GM18868 (cell line): ENCODE data around the gene UFD1.

Experiments used
- ATAC-seq: cut with Tn5 transposase; IDR thresholded peaks from one replicate; pipeline ENCODE4 v1.9.1; 2021; ENCODE audit warnings: mild to moderate bottlenecking, moderate library complexity; ENCODE audit not compliant: unreplicated experiment

Gene UFD1

DNA sequence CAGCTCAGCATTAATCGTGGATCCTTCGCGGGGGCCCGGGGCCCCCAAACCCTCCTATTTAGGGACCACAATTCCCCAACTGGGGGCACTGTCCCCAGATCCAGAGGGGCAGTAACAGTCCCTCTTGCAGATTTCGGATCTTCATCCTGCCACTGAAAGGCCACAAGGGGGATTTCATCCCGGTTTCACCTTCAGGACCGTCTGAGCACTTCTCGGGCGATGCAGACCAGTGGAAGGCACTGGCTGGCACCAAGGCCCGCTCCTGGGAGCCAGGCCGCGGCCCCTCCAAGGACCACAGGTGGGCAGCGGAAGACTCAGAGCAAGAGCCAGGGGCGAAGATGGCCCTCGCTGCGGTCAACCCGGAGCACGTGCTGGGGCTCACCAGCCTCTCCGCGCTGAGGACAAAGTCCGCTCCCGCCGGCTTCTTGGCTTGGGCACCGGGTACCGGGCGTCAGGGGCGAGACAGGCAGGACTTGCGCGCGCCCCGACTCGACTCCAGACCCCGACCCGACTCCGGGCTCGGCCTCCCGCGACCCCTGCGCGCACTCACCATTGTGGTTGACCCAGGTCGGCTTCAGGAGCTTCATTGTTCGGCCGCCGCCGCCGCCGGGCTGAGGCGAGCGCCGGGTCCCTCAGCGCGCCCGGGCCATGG, 48.0 kb downstream of the UFD1 start:
- ATAC-seq = no peak

GRCh38 chr22:19429950-19430889, 48.8 kb downstream of the UFD1 start:
- ATAC-seq = no peak

GRCh38 chr22:19424186-19424500, 54.9 kb downstream of the UFD1 start:
- ATAC-seq = no peak

GRCh38 chr22:19422440-19423301, 56.3 kb downstream of the UFD1 start:
- ATAC-seq = no peak

DNA sequence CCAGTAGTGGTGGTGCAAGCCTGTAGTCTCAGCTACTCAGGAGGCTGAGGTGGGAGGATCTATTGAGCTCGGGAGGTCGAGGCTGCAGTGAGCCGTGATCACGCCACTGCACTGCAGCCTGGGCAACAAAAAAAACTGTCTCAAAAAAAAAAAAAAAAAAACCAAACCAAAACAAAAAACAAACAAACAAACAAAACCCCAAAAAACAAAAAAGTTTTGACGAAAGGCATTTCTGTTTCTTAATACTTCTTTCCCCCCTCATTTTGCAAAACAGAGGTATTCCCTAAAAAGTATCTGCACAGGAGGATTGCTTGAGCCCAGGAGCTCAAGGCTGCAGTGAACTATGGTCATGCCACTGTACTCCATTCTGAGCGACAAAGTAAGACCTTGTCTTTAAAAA, 58.7 kb downstream of the UFD1 start:
- no peak for ATAC-seq

- ATAC-seq = peak; percentile 46
These were observed 59.4 kb downstream of the UFD1 start for GRCh38 chr22:19419464-19420178.

DNA sequence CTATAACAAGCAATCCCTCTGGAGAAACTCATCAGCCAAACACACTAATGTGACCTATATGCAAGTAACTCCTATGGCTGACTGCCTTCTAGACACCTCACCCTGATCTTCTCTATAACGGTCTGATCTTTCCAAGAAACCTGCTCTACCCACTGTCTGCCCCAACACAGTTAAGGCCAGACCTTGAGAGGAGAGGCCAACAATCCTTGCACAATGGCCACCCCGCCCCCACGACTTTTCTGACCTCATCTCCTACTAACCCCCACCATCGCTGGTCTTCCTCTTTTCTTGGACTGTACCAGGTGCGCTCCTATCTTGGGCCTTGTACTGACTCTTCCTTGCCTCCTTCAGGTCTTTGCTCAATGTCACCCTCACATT, 59.9 kb downstream of the UFD1 start:
- ATAC-seq = no peak

GRCh38 chr22:19412923-19413322, 66.1 kb downstream of the UFD1 start:
- ATAC-seq = no peak

DNA sequence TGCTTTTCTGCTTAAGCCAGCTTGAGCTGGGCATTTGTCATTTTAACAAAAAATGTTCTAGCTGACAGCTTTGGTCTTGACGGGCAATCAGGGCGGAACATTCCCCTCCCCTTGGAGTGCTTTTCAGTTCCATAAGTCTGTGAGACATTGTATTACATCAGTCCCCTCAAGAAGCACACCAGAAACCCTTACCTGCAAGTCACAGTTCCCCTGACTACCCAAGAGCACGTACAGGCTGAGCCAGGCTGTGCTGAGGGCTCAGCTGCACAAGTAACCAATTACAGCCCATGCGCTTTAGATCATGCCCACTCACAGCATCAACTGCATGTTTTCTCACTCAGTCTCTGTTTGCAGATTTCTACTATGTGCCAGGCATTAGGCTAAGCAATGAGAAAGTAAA, 66.5 kb downstream of the UFD1 start:
- ATAC-seq = no peak

DNA sequence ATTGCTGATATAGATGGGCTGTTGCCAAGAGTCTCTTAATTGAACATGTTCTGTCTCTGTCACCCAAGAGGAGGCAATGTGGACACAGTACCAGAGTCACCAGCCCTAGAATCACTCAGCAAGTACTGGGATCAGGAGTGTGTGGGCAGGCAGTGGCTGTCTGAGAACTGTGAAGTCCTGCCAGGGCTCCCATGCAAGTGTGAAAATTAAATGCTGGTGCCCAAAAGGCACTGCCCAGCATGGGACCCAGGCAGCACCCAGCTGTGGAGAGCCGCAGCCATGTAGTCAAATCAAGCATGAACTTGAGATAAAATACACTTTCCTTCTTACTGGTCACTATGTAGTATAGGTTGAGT, 67.3 kb downstream of the UFD1 start:
- no peak for ATAC-seq

DNA sequence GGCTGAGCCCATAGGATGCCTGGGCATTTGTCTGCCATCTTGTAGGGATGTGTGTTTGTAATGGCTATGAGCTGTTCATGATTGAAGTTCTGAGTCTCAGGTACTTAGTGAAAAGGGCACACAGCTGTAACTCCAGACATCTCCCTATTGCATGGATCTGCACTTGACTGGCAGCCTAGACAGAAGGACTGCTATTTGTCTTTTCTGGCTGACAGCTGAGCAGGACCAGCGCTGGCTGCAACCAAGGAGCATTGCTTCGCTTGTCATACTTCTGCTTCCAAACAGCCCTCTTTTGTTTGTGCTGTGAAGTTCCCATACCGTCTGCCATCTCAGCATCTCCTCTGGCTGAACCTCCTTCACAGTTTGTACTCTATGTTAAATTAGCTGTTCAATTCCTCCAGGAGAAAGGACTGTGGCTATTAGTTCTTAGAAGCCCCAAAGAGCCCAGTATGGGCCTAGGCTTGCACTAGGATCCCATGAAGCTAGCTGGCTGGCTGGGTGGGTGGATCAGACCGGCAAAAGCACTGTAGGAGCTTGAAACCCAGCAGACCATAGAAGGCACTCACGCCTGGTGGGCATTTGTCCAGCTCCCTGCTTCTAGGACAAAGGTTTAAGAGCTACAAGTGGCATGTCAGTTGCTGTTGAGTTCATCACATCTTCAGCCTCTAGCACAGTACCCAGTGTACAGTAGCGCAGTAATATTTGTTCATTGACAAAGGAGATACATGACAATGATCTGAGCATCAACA, 67.9 kb downstream of the UFD1 start:
- ATAC-seq = no peak

DNA sequence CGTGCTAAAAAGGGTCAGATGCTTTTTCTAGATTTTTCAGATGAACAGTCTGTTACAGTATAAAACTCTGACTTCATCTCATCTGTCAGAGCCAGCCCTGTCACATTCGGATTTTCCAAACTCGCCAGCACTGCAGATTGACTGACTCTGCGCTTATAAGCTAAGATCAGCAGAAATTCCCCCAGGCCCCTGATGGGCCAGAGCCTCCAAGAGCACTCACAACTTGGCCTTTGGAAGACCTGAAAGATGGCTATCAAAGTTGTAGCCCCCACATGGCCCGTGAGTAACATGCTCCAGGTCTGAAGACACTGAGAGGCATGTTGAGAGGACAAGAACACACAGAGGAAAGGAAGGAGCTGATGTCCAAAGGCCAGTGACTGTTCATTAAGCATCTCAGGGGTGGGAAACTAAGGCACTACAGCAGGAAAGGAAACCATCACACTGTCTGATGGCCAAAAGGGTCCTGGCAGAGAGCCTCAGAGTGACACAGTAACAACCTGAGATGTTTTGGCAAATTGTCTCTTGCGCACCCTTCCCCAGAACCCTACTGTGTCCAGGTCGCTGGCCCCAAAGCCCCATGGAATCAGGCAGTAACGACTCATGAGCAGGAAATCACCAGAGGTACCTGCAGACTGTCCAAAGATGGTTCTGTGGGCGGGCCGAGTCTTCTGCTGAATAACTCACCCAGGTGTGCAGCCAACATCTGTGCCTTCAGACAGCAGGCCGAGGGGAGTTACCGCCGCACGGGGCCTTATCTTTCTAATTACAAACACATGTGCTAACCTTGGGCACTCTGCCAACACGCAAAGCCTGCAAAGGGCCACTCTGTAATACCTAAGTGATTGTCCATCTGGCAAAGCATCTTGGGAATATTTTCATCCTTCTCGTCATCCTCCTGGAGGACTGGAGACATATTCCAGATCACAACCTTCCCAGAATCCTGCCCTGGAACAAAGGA, 71.1 kb downstream of the UFD1 start:
- ATAC-seq = no peak

DNA sequence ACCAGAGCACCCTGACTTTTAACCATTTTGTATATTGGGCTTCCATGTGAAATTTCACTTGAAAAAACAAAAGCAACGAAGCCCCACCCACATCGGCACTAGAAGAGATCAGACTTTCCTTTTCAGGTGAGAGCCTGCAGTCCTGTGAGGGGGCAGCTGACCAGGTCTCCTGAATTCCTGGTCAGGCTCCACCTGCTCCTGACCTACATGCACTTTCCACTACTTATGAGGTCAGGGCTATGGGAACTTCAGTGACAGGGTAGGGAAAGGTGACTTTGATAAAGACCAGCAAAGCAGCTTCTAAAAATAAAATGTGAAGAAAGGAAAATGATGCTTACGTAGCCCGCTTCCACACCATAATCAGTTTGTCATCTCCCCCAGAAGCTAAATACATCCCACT, 72.1 kb downstream of the UFD1 start:
- ATAC-seq = no peak

- no peak for ATAC-seq
These were observed 72.6 kb downstream of the UFD1 start for GRCh38 chr22:19406281-19406811.

- ATAC-seq = no peak
These were observed 73.3 kb downstream of the UFD1 start for GRCh38 chr22:19405652-19406051.

DNA sequence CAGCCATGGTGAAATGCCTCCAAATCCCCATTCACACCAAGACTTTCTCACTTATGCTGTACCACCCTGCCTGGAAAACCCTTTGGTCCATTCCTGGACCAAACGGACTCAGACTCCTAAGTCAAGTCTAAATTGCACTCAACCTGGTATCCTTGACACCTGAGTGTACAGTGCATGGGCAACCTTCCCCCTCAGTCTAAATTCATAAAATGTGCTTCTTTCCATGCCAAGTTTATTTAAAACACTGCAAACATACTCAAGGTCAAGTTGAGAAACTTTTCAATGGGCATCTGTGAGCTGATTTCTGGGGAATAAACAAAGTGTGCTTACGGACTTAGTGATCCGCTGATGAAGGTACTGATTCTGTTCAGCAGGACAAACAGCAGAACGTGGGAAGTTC, 73.9 kb downstream of the UFD1 start:
- ATAC-seq = no peak

DNA sequence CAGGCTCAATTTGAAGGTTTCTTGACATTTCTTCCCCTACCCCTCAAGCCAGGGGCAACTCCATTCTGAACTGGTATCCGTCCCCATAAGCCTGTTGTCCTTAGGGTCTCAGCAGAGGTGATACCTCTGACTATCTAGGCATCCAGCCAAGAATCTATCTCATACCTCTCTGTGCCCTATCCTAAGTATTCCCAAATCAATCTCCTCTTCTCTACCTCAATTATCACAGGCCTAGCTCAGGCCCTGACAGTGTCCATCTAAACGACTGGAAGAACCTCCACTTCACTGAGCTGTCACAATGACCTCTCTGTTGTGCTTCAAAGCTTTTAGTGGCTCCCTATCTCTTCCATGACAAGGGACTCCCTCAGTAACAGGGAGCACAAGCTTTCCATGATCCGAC, 74.3 kb downstream of the UFD1 start:
- ATAC-seq = no peak

GRCh38 chr22:19402642-19403191, 76.3 kb downstream of the UFD1 start:
- no peak for ATAC-seq

- no peak for ATAC-seq
These were observed 77.5 kb downstream of the UFD1 start for GRCh38 chr22:19401483-19401882.
